ENCODE measurements around the gene FBXW11. TPM values are rescaled to one million over a fixed set of nuclear protein-coding genes. Genes with fewer than 3 reads are reported as not detected.

The FBXW11 gene
- 10 to 100 TPM; 76.3 to 81.7 TPM for total RNA-seq

DNA sequence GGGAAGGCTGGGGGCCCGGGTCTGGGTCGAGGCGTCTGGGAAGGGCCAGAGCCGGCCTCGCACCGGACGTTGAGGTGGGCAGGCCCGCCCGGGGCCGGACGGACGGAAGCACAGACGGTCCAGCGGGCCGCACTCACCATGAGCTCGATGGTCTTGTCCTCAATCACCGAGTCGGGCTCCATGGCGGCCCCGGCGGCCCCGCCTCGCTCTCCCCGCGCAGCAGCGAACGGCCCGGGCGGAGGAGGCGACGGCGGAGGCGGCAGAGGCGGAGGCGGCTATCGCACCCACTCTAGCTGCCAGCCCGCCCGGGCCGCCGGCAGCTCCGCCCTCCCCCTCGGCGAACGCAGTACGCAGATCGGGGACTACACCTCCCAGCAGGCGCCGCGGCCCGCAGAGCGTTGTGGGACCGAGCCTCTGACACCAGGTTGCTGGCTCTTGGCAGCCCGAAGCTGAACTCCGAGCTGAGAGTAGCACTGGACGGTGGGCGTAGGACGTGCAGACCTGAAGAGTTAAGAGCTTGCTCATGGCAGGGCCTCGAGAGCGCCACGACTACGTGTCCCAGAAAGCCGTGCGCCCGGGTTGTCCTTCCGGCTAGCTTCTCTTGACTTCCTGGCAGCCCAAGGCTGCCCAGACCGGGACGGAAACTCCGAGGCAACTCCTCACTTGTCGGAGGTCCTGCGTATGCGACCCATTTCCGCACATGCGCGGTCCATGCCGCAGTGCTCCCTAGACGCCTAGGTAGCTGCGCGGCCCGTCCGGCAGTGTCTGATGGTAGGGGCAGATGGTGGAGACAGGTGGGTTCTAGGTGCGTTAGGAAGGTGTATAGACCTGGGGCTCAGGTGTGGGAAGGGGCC is at the start of gene FBXW11:
Gene FBXW11, minus strand, starts transcription at position 318 of the 854 bp plus-strand sequence. Its CDS starts 136 bp downstream, at position 182.
- Histone ChIP-seq H3K4me1 (peaks cover 0 to 49% of the 10 kb centered on the region in 2 donors), H3K9me3 (no peaks in the 10 kb centered on the region)

DNA sequence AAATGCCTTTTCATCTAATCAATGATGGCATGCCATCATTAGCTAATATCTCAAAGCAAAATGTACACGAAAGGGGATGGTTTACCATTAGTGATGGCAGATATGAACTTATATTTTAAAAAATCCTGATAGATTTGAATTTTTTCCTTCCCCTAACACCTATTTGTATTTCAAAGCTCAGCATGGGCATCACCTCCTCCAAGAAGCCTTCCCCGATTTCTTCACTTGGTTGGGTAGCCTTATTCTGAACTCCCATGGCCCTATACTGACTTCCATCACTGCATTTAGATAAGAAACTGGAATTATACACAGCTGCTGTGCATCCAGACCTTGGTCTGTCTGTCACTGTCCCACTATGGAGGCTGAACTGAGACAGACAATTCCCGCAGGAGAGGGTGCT is 49.6 kb upstream of the FBXW11 start:
- TF ChIP-seq, protein P1, sequence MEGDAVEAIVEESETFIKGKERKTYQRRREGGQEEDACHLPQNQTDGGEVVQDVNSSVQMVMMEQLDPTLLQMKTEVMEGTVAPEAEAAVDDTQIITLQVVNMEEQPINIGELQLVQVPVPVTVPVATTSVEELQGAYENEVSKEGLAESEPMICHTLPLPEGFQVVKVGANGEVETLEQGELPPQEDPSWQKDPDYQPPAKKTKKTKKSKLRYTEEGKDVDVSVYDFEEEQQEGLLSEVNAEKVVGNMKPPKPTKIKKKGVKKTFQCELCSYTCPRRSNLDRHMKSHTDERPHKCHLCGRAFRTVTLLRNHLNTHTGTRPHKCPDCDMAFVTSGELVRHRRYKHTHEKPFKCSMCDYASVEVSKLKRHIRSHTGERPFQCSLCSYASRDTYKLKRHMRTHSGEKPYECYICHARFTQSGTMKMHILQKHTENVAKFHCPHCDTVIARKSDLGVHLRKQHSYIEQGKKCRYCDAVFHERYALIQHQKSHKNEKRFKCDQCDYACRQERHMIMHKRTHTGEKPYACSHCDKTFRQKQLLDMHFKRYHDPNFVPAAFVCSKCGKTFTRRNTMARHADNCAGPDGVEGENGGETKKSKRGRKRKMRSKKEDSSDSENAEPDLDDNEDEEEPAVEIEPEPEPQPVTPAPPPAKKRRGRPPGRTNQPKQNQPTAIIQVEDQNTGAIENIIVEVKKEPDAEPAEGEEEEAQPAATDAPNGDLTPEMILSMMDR (IDR thresholded peaks at IDR 0.05), result no peak
- no peaks in the 10 kb centered on the region for H3K9me3 ChIP-seq
- no peak overlapping the region for H3K4me3 ChIP-seq
- H3K36me3 ChIP-seq, result peaks cover 13% of the 10 kb centered on the region
- no peak overlapping the region for H3K27ac ChIP-seq
- no peak for DNase-seq (ENCODE audit: low spot score)
- H3K4me1 ChIP-seq, result peaks cover 0 to 12% of the 10 kb centered on the region in 2 donors
- no peaks in the 10 kb centered on the region for H3K27me3 ChIP-seq

More for the DNA sequence above, at the start of gene FBXW11:
- DNase-seq (ENCODE audit: low spot score), result peak; percentile 96
- peak within 1 kb of the TSS; percentile 80 to 84 for H3K4me3 ChIP-seq
- H3K27me3 ChIP-seq, result no peaks in the 10 kb centered on the region
- TF ChIP-seq, protein P1 (IDR thresholded peaks at IDR 0.05), result no peak
- H3K27ac ChIP-seq, result peak within 1 kb of the TSS; percentile 96 to 97
- H3K36me3 ChIP-seq, result no peaks in the 10 kb centered on the region

DNA sequence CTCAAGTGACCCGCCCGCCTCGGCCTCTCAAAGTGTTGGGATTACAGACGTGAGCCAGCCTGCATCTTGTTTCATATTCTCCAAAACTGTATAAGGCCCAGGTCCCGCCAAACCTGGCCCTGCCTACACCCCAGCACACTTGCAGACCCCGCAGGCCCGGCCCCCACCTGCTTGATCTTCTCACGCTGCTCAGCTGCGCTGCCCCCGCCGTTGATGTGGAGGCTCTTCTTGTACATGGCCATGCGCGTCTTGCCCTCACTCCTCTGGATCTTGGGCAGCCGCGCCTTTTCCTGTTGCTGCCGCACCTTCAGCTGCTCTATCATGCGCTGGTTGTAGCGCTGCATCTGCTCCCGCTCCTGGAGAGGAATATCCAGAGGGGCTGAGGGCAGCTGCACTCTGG is 49.0 kb upstream of the FBXW11 start:
- TF ChIP-seq, protein P1 (IDR thresholded peaks at IDR 0.05), result no peak
- Histone ChIP-seq H3K36me3 (peaks cover 11% of the 10 kb centered on the region), H3K4me1 (peaks cover 0 to 12% of the 10 kb centered on the region in 2 donors), H3K27ac (no peak overlapping the region), H3K27me3 (no peaks in the 10 kb centered on the region), H3K4me3 (no peak overlapping the region), H3K9me3 (no peaks in the 10 kb centered on the region)
- no peak for DNase-seq (ENCODE audit: low spot score)

DNA sequence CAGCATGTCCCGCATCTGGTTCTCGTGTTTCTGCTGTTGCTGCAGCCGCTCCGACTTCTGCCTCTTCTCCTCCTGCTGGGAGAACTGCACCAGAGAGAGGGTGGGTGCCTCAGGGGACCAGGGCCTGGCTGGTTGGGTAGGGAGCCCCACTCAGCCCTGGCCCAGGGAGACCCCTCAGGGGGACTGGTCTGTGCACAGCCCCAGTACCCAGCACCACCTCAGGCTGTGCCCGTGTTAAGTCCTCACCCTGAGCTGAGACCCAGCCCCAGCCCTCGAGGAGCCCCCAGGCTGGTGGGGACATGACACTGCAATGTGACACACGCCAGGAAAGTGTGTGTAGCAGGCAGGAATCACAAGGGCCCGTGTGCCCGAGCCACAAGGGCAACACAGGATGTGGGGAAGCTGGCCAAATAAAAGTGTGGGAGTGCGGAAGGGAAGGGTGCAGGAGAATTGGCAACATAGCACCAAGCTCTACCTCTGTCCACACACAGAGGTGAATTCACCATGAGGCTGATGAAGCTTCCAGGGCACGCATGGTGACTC is 48.2 kb upstream of the FBXW11 start:
- no peak for DNase-seq (ENCODE audit: low spot score)
- Histone ChIP-seq H3K27ac (no peak overlapping the region), H3K9me3 (no peaks in the 10 kb centered on the region), H3K4me3 (no peak overlapping the region), H3K36me3 (peaks cover 7% of the 10 kb centered on the region), H3K27me3 (no peaks in the 10 kb centered on the region), H3K4me1 (peaks cover 0 to 12% of the 10 kb centered on the region in 2 donors)
- TF ChIP-seq, protein P1 (IDR thresholded peaks at IDR 0.05), result no peak

DNA sequence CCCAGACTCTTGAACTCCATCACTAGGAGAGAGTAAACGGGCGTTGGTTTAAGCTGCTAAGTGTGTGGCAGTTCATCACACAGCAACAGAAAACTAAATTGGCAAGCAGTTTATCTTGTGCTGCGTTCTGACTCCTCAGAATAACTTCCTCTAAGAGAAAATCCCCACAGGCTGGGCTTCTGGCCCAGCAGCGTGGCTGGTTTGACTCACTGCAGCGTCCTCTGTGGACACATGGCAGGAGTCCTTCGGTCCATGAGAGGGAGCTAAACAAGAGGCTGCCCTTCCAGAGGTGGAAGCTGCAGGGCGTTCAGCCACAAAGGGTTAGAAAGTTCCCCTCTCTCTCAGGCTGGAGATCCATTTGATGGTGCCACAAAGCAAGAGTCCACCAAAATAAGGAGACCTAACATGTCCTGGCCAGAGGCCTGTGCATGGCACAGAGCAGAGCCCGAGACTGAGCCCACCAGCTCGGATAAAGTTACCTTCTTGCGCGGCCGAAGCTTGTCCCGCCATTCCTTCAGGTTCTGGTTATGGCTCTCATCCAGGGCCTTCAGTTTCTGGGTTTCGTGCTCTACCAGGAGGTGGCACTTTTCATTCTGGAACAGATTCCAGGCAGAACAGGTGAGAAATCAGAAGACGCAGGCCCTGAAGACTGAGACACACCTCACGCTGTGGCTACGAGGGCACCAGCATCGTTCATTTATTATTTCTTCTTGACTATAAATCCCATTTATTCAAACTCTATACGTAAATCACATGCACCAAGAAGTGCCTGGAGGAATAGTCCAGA is 46.2 kb upstream of the FBXW11 start:
- TF ChIP-seq, protein P1 (IDR thresholded peaks at IDR 0.05), result peak in 1 of 2 donors; percentile 44

More for the DNA sequence above, 46.2 kb upstream of the FBXW11 start:
- Histone ChIP-seq H3K4me3 (no peak overlapping the region), H3K4me1 (peaks cover 0 to 12% of the 10 kb centered on the region in 2 donors), H3K9me3 (no peaks in the 10 kb centered on the region), H3K36me3 (peaks cover 12% of the 10 kb centered on the region), H3K27me3 (no peaks in the 10 kb centered on the region), H3K27ac (peak overlapping the region; percentile 51)
- DNase-seq (ENCODE audit: low spot score), result peak; percentile 86

All from right atrium auricular region (tissue), 2 donors.